Activated CD8-positive, alpha-beta memory T cell treated with anti-CD3 and anti-CD28 coated beads for 36 hours (primary cell): ENCODE data around the gene CEND1. TPM values are rescaled to one million over a fixed set of nuclear protein-coding genes. Genes with fewer than 3 reads are reported as not detected.

Experiments
- CTCF ChIA-PET: fragments of 350-600 bp; sonication (Branson Sonifier 250); formaldehyde crosslinking; loops from one replicate; lab custom pipeline; 2021; ENCODE audit warnings: antibody characterized with exemption; lab: Charles Lee
- POLR2A ChIA-PET: fragments of 350-600 bp; sonication (Branson Sonifier 250); formaldehyde crosslinking; loops from one replicate; lab custom pipeline; 2021; ENCODE audit warnings: antibody characterized with exemption; lab: Charles Lee
- total RNA-seq, 2 experiments: library from RNA; stranded (reverse); gene quantifications; one replicate each; pipeline ENCODE4 v1.2.3, GENCODE V29; 2021

The CEND1 gene
- total RNA-seq, 2 experiments from 2014 or later, result 1.3 to 1.4 TPM

GRCh38 chr11:819129-819931, 29.4 kb upstream of the CEND1 start:
- CTCF ChIA-PET, result interaction anchor here (0.7 to 1.5 kb wide), 3 partner anchors 8 to 11 kb away, joined by 3 to 6 read pairs (median 4); partner anchors contain the start of gene RPLP2
- POLR2A ChIA-PET, result interaction anchor here (1.3 to 2.4 kb wide), 6 partner anchors 8 to 24 kb away, joined by 5 to 16 read pairs (median 10); partner anchors contain the start of genes CD151, CRACR2B, RPLP2 and TSPAN4

- ChIA-PET CTCF (interaction anchor here (0.7 to 1.5 kb wide), 3 partner anchors 8 to 10 kb away, joined by 3 to 6 read pairs (median 4); partner anchors contain the start of gene RPLP2), POLR2A (interaction anchor here (1.3 to 2.4 kb wide), 5 partner anchors 7 to 14 kb away, joined by 5 to 16 read pairs (median 11); partner anchors contain the start of genes CD151, CRACR2B and RPLP2)
These were observed 28.7 kb upstream of the CEND1 start, which contains the start of gene PNPLA2 for GRCh38 chr11:818396-819128. Gene PNPLA2, plus strand, starts transcription at chr11:818914. Its CDS starts 805 bp downstream, at chr11:819719.

GRCh38 chr11:816433-816779, 26.5 kb upstream of the CEND1 start:
- ChIA-PET CTCF (no interaction called here), POLR2A (no interaction called here)

GRCh38 chr11:815675-816432, 26.0 kb upstream of the CEND1 start:
- CTCF ChIA-PET, result no interaction called here

GRCh38 chr11:813456-814096, 23.7 kb upstream of the CEND1 start:
- ChIA-PET CTCF (interaction anchor here (0.6 kb wide), 1 partner anchor 38 kb away, joined by 3 read pairs; no protein-coding TSS in a partner anchor), POLR2A (interaction anchor here (0.7 kb wide), 1 partner anchor 7 kb away, joined by 5 read pairs; no protein-coding TSS in a partner anchor)

More at GRCh38 chr11:815675-816432, 26.0 kb upstream of the CEND1 start:
- POLR2A ChIA-PET, result no interaction called here

- ChIA-PET CTCF (no interaction called here), POLR2A (no interaction called here)
These were observed 23.2 kb upstream of the CEND1 start for GRCh38 chr11:813072-813455.

- CTCF ChIA-PET, result no interaction called here
- POLR2A ChIA-PET, result no interaction called here
These were observed 22.5 kb upstream of the CEND1 start for GRCh38 chr11:812390-812789.

GRCh38 chr11:811446-812245, 21.8 kb upstream of the CEND1 start:
- CTCF ChIA-PET, result interaction anchor here (1.5 kb wide), 1 partner anchor 8 kb away, joined by 6 read pairs; the partner anchor contains the start of gene PNPLA2
- POLR2A ChIA-PET, result interaction anchor here (1.0 to 1.3 kb wide), 2 partner anchors 8 to 9 kb away, joined by 5 to 11 read pairs; partner anchors contain the start of gene PNPLA2

GRCh38 chr11:810040-810567, 20.2 kb upstream of the CEND1 start:
- ChIA-PET CTCF (interaction anchor here (0.6 to 1.5 kb wide), 3 partner anchors 9 to 25 kb away, joined by 3 to 6 read pairs (median 3); partner anchors contain the start of gene PNPLA2), POLR2A (interaction anchor here (0.6 to 2.0 kb wide), 7 partner anchors 9 to 274 kb away, joined by 3 to 16 read pairs (median 5); partner anchors contain the start of genes GATD1 and PNPLA2)

- POLR2A ChIA-PET, result interaction anchor here (0.6 to 2.0 kb wide), 6 partner anchors 10 to 52 kb away, joined by 3 to 16 read pairs (median 5); partner anchors contain the start of genes GATD1 and PNPLA2
- CTCF ChIA-PET, result interaction anchor here (0.6 to 1.6 kb wide), 4 partner anchors 10 to 26 kb away, joined by 3 to 4 read pairs (median 4); partner anchors contain the start of gene PNPLA2
These were observed 19.6 kb upstream of the CEND1 start, which contains the start of gene RPLP2 for GRCh38 chr11:809287-810039. Gene RPLP2, plus strand, starts transcription at chr11:809967. Its CDS starts 268 bp downstream, at chr11:810235.

GRCh38 chr11:808427-809286, 18.8 kb upstream of the CEND1 start:
- ChIA-PET CTCF (interaction anchor here (0.8 to 2.3 kb wide), 5 partner anchors 10 to 112 kb away, joined by 3 to 5 read pairs (median 4); partner anchors contain the start of gene PNPLA2), POLR2A (interaction anchor here (0.8 to 2.0 kb wide), 5 partner anchors 11 to 31 kb away, joined by 3 to 16 read pairs (median 4); partner anchors contain the start of genes GATD1 and PNPLA2)

- ChIA-PET POLR2A (interaction anchor here (0.7 kb wide), 1 partner anchor 356 kb away, joined by 4 read pairs; no protein-coding TSS in a partner anchor), CTCF (no interaction called here)
These were observed 14.7 kb upstream of the CEND1 start for GRCh38 chr11:804599-804964.

- ChIA-PET CTCF (interaction anchor here (1.1 kb wide), 1 partner anchor 38 kb away, joined by 3 read pairs; no protein-coding TSS in a partner anchor), POLR2A (interaction anchor here (0.7 kb wide), 1 partner anchor 355 kb away, joined by 4 read pairs; no protein-coding TSS in a partner anchor)
These were observed 14.1 kb upstream of the CEND1 start for GRCh38 chr11:803770-804598.

- ChIA-PET POLR2A (interaction anchor here (0.6 kb wide), 1 partner anchor 8 kb away, joined by 5 read pairs; no protein-coding TSS in a partner anchor), CTCF (interaction anchor here (1.1 kb wide), 1 partner anchor 37 kb away, joined by 3 read pairs; no protein-coding TSS in a partner anchor)
These were observed 13.5 kb upstream of the CEND1 start for GRCh38 chr11:803467-803742.
